ENCODE results near the gene UGT8.

The UGT8 gene

GRCh38 chr4:114692958-114693357 is 94.4 kb downstream of the UGT8 start:
- no peak for DNase-seq

DNA sequence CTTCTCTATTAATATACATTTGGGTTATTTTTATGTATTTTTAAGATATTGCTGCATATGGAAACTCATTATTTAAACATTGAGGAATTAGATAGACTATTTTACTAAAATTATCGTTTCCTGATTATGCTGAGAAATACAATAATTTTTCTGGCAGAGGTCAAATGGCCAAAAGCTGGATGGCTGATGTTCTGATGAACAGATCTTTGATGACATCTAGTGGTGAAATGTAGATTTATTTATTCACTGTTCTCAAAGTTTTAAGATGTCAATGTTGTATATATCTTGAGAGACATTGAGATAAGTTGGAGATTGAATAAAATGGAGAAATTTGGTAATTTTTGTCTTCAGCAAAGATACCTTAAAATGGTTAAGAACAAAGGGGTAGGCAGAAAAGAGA is 96.2 kb downstream of the UGT8 start:
- DNase-seq: peak; percentile 49

DNA sequence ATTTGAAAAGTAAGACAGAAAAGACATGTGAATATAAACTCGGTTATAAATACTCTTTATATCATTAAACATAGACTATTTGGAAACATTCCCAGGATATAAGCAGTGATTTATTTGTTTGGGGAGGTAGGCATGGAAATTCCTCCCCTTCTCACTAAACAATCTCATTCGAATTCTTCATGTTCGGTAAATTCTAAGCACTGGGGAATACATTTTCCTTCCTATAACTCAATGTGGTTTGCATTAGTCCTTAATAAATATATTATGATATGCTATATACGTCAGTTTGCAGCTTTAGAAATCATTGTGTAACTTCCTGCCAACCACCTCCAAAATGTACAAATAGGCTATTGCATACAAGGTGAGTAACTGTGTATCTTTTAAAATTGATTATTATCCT is 99.6 kb downstream of the UGT8 start:
- no peak for DNase-seq

GRCh38 chr4:114701491-114701890 is 102.9 kb downstream of the UGT8 start:
- no peak for DNase-seq

- no peak for DNase-seq
Observed at GRCh38 chr4:114717432-114717831, 118.8 kb downstream of the UGT8 start.

DNA sequence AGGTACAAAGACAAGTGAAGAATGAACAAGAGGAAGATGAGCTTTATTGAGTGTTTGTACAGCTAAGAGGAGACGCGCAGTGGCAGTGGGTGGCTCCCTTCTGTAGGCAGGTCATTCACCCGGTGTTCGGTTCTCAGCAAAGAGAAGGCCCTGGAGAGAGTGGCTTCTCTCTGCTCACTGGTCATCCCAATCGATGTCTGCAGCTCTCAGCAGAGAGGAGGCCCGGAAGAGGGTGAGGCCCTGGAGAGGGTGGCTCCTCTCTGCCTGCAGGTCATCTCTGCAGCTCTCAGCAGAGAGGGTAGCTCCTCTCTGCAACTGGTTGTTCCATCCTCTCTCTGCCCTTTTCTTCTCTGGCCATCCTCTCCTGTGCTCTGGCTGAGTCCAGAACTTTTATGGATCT is 126.5 kb downstream of the UGT8 start:
- DNase-seq: no peak

GRCh38 chr4:114727461-114727860 is 128.9 kb downstream of the UGT8 start:
- no peak for DNase-seq
